GM19035 (cell line): ENCODE data around the gene HDGFL2.
"Not testable (repeated sequence)": the region's sequence is repeated elsewhere in the genome, so short reads cannot be mapped to it uniquely, and the experiment has no call there.

ENCODE experiments used
- ATAC-seq: cut with Tn5 transposase; IDR thresholded peaks from one replicate; pipeline ENCODE4 v1.9.1; 2021; ENCODE audit not compliant: unreplicated experiment

The HDGFL2 gene

DNA sequence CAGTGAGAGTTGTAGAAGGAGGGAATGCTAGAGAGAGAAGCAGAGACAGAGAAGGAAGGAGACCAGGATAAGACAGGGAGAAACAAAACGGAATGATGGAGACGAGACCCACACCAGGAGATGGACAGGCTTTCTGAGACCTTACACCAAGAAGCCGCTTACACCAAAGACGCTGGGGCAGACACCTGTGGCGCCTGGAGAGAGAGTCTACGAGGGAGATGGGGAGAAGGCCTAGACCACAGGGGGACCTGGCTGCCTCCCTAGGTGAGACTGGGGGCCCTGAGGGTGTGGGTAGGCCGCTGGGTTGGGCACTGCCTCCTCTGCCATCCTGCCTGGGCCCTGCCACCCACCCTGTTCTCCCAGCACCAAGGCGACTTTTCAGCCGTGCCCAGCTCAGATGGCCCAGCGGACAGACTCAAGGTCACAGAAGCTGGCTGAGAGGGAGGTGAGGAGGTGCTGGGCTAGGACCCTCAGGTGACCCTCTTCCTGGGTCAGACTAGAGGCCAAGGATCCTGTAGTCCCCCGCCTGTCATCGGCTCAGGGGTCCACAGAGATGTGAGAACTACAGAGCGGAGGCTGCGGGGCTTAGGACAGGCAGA, 57.9 kb downstream of the HDGFL2 start:
- no peak for ATAC-seq

DNA sequence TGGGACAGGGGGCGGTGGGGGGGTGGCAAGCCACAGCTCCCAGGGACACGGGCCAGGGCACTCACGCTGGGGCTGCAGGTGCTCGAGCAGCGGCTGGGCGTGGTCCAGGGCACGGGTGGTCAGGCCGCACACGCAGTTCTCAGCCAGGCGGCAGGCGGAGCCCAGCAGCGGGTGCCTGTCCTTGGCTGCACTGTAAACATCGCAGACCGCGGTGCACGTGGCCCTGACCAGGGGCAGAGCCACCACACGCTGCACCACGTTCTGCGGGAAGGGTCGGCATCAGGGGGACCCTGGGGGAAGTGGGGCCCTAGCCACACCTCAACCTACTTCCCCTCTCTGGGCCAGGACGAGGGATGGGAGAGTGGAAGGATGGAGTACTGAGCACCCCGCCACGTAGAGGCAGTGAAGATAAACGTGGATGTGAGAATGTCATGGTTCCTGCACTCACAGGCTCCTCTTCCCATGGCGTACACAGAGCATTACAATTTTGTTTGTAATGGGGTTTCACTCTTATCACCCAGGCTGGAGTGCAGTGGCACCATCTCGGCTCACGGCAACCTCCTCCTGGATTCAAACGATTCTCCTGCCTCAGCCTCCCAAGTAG, 59.6 kb downstream of the HDGFL2 start:
- ATAC-seq: no peak

DNA sequence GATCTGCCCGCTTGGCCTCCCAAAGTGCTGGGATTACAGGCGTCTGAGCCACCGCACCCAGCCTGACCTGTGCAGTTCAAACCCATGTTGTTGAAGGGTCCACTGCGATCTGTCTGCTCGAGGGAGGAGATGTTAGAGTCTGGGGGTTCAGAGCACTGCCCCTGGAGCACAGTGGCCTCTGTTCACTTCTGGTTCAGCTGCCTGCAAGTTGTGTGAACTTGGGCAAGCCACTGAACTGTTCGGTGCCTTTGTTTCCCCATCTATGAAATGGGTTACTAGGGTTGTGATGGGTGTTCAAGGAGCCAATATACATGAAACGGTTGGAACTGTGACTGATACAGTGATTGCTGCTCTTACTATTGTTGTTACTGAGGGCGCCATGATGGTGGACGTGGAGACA, 61.2 kb downstream of the HDGFL2 start:
- no peak for ATAC-seq

DNA sequence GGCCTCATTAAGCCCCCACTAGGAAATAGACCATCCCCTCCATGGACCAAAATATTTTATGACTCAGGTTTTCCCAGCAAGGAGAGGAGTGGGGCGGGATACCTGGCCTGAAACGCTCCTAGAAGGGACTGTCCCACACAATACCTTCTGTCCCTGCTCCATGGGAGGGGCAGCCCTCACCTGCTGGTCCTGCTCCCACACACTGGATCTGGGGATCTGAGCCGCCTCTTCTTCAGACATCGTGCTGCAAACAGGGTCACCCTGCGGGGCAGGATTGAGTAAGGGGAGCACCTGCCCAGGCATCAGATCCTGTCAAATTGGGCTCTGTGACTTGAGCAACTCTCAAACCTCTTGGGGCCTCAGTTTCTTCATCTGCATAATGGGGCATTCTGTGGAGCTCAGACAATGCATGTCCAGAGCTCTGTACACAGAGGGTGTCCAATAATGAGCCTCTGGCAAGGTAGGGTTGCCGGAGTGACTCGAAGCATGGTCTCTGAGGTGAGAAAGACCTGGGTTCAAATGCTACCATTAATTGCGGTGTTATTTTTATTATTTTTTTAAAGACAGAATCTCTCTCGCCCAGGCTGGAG, 61.8 kb downstream of the HDGFL2 start:
- no peak for ATAC-seq

DNA sequence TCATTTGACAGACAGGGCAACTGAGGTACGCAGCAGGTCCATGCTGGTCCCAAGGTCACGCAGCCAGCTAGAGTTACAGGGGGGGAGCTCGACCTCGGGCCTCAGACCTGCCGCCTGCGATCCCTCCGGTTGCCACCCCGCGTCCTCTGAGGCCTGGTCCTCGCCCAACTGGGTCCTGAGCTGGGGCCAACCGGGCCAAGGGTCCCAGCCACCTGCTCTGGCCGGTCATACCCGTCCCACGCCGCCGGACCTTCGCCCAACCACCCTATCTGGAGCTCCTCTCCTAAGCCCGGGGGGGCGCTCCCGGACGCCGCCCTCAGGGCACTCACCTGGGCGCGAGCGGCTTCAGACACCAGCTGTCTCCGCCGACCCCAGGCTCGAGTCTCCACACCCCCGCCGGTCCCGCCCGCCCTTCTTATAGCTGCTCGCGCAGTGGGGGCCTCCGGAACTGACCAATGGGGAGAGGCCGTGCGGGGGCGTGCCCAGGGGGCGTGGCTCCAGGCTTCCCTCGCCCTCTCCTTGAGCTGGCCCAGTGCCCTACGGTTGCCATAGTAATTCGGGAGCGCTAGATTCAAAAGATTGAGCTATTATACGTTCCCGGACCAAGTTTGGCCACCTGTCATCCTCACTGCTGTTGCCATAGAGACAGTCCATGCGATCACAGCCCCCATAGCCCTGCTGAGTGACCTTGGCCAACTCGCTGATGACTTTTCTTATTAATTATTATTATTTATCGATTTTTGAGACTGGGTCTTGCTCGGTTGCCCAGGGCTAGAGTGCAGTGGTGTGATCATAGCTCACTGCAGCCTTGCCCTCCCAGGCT, 63.0 kb downstream of the HDGFL2 start, which contains the start of gene PLIN5:
PLIN5 (minus strand) TSS at position 389 of the 823 bp plus-strand sequence. CDS start 1,150 bp downstream, outside the sequence.
- ATAC-seq: no peak

DNA sequence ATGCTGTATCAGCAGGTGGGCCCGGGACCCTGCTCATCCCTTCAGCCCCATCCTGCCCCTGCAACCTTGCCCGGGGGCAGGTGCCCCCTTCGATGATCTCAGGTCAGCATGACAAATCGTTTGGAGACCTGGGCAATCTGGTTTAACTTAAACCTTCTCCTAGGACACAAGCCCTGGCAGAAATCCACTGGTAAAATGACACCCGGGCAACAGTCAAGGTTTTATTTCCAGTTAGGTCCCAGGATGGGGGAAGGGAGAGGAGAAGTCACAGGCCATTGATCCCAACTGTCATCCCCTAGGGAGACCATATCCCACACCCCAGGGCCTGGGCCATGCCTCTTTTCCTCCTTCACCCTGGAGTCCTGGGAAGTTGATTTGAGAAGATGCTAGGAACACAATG, 64.7 kb downstream of the HDGFL2 start:
- ATAC-seq: no peak

DNA sequence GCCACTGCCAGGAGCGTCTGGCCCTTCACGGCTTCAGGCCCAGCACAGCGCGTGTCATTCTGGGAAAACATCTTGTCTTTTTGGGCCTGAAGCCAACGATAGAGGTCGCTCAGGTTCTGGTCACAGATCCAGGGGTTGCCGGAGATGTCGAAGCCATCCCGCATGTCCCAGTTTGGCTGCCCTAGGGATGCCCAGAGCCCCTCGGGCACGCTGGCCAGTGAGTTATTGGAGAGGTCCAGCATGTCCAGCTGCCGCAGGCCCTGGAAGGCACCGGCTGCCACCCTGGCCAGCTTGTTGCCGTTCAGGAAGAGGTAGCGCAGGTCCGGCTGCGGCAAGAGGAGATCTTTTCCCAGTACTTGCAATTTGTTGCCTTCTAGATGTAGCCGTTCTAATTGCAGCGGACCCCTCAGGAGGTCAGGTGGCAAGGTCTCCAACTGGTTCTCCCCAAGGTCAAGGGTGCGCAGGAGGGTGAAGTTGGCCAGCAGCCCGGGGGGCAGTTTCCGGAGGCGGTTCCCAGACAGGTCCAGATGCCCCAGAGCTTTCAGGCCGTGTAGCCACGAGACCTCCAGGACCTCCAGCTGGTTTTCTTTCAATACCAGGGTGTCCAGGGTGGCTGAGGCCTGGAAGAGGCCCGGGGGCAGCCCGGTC, 66.0 kb downstream of the HDGFL2 start:
- no peak for ATAC-seq

DNA sequence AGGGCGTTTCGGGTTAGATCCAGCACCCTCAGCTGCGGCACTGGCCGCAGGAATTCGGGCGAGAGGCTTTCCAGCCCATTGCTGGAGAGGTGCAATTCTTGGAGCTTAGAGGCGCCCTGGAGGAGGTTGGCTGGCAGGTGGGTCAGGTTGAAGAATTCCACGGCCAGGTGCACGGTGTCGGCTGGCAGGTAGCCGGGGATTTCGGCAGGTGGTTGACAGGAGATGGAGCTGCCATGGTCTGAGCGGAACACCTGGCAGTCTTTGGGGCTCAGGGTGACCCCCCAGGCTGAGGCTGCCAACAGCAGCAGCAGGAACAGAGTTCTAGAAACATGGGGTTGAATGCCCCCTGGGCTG, 66.5 kb downstream of the HDGFL2 start:
- ATAC-seq: no peak

DNA sequence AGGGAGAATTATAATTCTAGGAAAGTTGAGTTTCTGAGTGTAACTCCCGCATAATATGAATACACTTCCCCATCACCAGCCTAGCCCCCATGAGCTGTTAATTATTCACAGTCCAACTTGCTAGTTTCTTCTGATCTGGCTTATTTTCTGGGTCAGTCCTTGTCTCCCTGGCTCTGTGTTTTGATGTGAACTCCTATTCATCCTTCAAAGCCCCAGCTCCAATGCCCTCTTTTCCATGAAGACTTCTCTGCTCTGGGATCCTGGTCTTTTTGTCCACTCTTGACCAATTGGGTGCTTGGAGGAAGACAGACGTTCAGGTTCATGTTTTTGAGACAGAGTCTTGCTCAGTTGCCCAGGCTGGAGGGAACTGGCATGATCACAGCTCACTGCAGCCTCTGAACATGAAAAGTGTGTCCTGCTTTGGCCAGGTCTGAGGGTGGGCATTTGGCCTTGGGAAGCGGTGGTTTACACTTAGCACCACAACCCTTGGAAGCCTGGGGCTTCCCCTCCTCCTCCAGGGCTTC, 67.1 kb downstream of the HDGFL2 start:
- no peak for ATAC-seq

DNA sequence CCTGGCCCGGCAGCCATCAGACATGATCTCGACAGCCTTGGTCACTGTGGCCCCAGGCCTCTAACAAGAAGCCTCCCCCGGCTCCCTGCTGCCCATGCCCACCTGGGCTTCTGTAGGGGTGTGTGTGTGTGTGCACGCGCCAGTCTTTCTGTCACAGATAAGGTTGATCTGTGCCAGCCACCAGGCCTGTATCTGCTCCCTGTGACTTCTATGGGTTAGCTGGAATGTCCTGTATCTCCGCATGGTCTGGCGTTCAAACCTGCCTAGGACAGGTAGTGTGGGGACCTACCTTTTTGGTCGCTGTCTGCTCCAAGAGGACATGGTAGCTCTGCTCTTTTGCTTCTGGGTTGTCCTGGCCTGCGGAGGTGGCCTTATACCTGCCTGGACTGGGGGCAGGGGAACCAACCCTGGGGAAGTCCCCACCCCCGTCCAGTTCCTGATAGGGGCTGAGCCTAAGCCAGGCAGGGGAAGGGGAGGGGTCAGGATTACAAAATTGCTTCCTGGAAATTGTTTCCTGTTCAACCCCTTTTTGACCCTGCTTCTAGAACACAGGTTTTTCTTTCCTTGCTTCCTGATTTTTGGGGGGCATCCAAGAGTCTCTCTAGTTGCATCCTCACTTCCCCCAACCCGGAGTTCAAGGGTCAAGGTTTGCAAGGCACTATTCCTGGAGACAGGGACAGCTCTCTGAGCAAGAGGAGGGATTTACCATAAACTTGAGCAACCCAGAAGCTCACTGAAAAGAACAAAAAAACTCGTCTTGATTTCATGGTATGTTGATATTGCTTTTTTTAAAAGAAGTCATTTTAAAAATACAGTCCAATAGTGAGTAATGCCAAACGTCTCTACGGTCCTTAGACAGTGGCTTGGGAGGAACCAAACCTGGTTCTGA, 67.8 kb downstream of the HDGFL2 start, which contains the start of gene LRG1:
LRG1 (minus strand) TSS at position 344 of the 889 bp plus-strand sequence; CDS start at position 321, 23 bp downstream.
- no peak for ATAC-seq

DNA sequence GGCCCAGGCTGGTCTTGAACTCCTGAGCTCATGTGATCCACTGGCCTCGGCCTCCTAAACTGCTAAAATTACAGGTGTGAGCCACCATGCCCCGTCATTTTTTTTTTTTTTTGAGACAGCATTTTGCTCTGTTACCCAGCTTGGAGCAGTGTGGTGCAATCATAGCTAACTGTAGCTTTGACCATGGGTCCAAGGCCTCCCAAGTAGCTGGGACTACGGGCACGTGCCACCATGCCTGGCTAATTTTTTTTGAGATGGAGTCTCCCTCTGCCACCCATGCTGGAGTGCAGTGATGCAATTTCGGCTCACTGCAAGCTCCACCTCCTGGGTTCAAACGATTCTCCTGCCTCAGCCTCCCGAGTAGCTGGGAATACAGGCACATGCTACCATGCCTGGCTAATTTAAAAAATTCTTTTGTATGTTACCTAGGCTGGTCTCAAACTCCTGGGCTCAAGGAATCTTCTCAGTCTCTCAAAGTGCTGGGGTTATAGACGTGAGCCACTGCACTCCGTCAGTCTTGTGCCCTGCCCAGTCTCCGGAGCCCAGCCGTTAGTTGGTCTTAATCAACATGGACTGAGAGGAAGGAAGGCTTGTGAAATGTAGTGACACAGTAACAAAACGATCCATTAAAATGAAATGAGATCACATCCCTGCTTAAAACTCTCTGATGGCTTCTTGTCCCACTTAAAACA, 69.2 kb downstream of the HDGFL2 start:
- ATAC-seq: no peak

DNA sequence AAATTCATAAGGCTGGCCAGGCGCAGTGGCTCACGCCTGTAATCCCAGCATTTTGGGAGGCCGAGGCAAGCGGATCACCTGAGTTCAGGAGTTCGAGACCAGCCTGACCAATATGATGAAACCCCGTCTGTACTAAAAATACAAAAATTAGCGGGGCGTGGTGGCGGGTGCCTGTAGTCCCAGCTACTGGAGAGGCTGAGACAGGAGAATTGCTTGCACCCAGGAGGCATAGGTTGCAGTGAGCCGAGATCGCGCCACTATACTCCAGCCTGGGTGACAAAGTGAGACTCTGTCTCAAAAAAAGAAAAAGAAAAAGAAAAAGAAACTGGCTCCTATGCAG, 69.7 kb downstream of the HDGFL2 start:
- ATAC-seq: not testable (repeated sequence)

DNA sequence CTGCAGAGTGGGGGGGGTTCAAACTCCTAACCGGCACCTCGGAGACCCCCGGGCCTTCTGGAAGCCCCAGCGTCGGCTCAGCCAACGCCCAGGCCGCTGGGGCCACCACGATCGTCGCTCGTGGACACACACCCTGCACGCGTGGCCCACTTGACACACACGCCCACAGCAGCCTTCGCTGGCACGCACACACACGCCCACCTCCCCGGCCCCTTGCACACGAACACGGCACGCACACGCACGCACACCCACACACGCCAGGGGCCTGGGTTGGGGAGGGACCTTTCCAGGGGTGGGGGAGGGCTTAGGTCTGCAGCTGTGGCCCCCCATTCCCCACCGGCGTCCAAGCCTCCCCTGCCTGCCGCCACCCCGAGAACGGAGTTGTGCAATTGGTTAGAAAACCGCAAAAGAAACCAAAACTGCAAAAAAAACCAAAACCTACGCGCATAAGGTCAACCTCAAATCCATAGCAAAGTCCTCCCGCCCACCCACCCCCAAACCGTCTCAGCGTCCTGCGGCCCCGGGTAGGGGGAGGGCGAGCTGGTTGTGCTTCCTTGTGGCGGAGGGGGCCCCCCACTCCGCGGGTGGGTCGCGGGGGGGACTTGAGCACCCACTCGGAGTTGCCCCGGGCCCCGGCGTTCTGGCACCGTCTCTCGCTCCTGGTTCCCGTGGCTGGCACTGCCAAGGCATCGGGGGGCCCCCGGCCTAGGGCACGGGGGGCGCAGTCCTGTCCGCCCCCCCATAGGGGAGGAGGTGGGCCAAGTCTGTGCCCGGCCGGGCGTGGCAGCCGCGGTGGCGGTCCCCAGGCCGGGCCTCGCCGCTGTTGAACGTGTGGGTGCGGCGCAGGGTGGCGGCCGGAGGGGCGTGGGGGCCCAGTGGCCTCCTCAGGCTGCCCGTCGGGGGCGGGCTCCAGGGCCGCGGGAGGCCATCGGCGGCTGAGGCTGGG, 71.1 kb downstream of the HDGFL2 start:
- no peak for ATAC-seq

DNA sequence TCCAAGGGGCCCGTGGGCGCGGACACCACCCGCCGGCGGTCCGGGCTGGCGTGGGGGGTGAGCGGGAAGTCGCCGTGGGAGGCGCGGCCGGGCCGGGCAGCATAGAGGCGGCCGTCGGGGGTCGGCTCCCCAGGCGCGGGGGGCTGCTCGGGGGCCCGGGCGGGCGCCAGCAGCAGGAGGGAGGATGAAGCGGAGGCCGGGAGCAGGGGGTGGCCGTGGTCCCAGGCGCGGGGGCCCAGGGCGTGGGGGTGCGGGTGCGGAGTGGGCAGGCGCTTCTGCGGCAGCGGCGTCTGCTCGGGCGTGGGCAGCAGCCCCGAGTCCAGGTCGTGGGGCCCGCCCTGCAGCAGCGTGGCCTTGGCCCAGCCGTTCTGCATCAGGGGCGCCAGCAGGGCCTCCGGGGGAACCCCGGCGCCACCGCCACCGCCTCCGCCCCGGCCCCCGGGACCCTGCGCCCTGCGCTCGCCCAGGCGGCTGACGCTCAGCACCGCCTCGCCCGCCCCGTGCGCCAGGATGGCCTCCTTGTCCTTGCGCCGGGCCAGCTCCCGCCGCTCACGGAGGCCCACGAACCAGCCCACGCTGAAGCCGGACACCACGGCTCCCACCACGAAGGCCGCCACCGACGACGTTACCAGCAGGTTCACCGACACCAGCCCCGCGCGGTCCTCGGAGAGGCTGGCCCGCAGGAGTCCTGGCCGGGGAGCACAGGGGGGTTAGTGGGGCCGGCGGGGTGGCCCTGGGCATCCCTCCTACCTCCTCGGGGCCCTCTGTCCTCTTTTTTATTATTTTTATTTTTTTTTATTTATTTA, 71.9 kb downstream of the HDGFL2 start:
- no peak for ATAC-seq

DNA sequence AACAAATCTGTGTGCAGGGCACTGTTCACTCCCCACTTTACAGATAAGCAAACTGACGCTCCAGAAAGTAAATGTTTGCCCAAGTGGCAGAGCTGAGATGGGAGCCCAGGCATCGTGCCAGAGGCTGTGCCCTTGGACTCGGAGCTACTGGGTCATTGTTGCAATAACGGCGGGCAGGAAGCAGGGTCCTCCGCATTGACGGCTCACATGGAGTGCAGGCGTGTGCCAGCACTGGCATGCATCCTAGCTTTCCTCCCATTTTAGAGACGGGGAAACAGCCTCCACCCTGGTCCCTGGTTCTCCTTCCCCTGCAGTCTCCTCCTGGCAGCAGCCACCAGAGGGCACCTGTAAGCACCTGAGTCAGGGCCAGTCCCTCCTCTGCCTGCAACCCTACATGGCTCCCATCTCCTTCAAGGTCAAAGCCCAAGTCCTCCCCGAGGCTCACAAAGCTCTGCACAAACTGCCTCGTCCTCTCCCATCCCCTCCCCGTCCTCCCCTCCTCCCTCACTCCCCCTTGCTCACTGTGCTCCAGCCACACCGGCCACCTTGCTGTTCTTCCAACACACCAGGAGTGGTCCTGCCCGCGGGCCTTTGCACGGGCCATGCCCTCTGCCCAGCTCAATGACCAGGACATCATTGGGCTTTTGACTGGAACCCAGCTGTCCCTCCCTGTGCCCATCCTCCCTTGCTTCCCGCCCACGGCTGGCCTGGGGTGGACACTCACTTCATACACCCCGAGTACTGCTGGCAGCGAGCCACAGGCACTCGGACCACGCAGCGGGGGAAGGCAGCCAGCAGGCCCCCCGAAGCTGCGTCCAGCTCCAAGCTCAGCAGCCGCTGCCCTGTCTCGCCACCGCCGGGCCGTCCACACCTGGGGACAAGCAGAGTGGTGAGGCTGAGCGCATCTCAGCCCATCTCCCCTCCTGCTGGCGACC, 75.5 kb downstream of the HDGFL2 start:
- ATAC-seq: no peak

DNA sequence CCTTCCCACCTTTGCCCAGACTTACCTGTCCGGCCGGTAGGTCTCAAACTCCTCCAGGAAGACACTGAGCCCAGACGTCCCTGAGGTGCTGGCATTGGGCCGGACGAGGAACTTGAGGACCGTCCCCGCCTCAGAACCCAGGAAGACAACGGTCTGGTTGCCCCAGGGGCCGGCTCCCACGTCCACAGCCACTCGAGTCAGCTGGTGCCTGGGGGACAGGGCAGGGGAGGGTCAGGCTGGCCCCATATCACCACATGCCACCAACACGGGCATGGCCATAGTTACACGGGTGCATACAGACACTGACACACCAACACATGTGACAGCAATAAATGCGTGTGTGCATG, 76.1 kb downstream of the HDGFL2 start:
- no peak for ATAC-seq

DNA sequence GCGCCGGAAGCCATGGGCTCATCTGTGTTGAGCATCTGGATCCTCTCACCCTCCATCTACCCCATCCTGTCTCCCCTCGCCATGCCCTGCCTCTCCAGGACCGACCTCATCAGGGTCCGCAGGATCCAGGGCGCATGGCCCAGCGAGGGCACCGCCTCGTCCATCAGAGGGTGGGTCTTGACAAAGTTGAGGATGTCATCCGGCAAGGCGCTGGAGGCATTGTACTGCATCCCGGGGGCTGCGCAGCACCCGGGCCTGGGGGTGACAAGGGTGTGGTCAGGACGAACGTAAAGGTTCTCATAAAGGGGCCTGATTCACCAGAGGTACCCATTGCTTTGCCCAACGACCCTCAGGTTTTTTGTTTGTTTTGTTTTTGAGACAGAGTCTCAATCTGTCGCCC, 77.9 kb downstream of the HDGFL2 start:
- ATAC-seq: no peak
